Kidney (tissue), 14 donors: ENCODE data around the gene FRAT2. TPM values are rescaled to one million over a fixed set of nuclear protein-coding genes. Genes with fewer than 3 reads are reported as not detected.

ENCODE experiments used
- DNase-seq, 5 donors: peaks; one replicate each; pipeline ENCODE4 v3.0.0-alpha.2; 2013 to 2020
- FAIRE-seq: peaks from 2 replicates; lab custom pipeline; 2012; peaks lifted over from hg19 to GRCh38; lab: Jason Lieb, UNC
- H3K27ac ChIP-seq, 2 donors: one replicate each; pipeline ENCODE4 v1.7.0; 2013; ENCODE audit warnings: low read depth in 2 of 2, low read length in 2 of 2, inconsistent platforms in 1 of 2
- H3K27me3 ChIP-seq: one replicate; pipeline ENCODE4 v1.7.1; 2013; ENCODE audit warnings: low read length, inconsistent platforms; ENCODE audit not compliant: control insufficient read depth, insufficient read depth
- H3K36me3 ChIP-seq, 3 donors: one replicate each; pipeline versions ENCODE4 v1.7.0 to v1.7.1; 2013; ENCODE audit warnings: low read length in 3 of 3, control low read depth in 1 of 3, inconsistent platforms in 1 of 3; ENCODE audit not compliant: insufficient read depth in 3 of 3, control insufficient read depth in 2 of 3
- H3K4me1 ChIP-seq, 3 donors: one replicate each; pipeline versions ENCODE4 v1.7.0 to v1.7.1; 2013; ENCODE audit warnings: low read length in 3 of 3, inconsistent platforms in 1 of 3, low read depth in 1 of 3; ENCODE audit not compliant: control insufficient read depth in 2 of 3, insufficient read depth in 2 of 3
- H3K4me3 ChIP-seq, 3 donors: one replicate each; pipeline versions ENCODE4 v1.7.0 to v1.8.1; 2013; ENCODE audit warnings: low read length in 3 of 3, control low read depth in 1 of 3, inconsistent platforms in 1 of 3
- H3K9ac ChIP-seq, 3 donors: one replicate each; pipeline versions ENCODE4 v1.7.0 to v1.7.1; 2013; ENCODE audit warnings: low read length in 3 of 3, control low read depth in 1 of 3, inconsistent platforms in 1 of 3
- H3K9me3 ChIP-seq, 3 donors: one replicate each; pipeline versions ENCODE4 v1.7.0 to v1.7.1; 2013; ENCODE audit warnings: low read length in 3 of 3, control low read depth in 1 of 3, inconsistent platforms in 1 of 3; ENCODE audit not compliant: control insufficient read depth in 2 of 3, insufficient read depth in 1 of 3
- CTCF ChIP-seq: IDR thresholded peaks from 3 replicates; pipeline ENCODE4 v1.5.1; 2012; ENCODE audit warnings: mild to moderate bottlenecking, moderate library complexity, borderline replicate concordance; ENCODE audit not compliant: insufficient read depth; ENCODE audit errors: extremely low read depth
- intact Hi-C: fragments of 100-400 bp; cut with DNase I; formaldehyde crosslinking; loops from one replicate; pipeline ENCODE4 v1.11.1; 2022
- polyA plus RNA-seq: library from polyadenylated mRNA; stranded (reverse); fragments of 350-450 nt; fragmentation: Illumina TruSeq; extraction: RNeasy Lipid Tissue Mini Kit (QIAGEN cat#74804); gene quantifications from one replicate; pipeline ENCODE4 v1.2.3, GENCODE V29; 2014; ENCODE audit warnings: low read depth, low replicate concordance; ENCODE audit not compliant: insufficient read depth
- total RNA-seq: library from RNA; stranded (reverse); fragmentation: NEBNext Ultra II Directional; extraction: Animal tissue kit (Norgen Biotek cat#: 25700); gene quantifications from one replicate; pipeline ENCODE4 v1.2.1, GENCODE V29; 2021
- donor health status: control.
- donor health status: control.
- donor health status: control.
- donor health status: control.
- donor health status: control.
- donor health status: DM: yes; HTN: yes; CAD: no.
- donor health status: Normal renal cell carcinoma (clear cell type).

FRAT2 gene
- total and polyA plus RNA-seq, 2 donors from 2014 or later: 5.4 to 16.8 TPM

DNA sequence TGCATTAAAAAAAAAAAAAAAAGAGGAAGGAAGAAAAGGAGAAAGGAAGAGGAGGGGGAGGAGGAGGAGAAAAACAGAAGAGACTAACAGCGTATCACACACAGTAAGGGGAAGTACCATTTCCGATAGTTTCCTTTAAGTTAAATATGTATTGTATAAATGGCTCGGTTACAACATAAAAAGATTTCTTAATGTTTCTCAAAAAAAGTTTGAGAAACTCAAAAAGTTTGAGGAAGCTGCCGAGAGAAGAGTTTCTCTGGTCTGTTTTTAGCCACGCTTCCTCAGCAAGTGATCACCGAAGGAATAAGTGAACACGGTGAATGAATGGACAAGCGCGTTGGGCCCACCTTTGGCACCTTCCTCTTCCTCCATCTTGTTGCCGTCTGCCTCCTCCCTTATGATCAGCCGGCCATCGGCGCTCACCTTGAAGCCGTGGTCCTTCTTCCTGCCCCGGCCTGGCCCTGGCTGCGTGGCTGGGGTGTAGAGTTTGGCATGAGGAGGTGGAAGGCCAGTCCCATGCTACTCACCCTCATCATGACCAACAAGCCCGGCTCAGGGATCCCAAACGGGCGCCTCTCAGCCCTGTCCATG is 31.3 kb upstream of the FRAT2 start:
- TF ChIP-seq CTCF: no peak
- H3K4me1 ChIP-seq: no peaks in the 10 kb centered on the region
- no peak overlapping the region for H3K4me3 ChIP-seq
- intact Hi-C loops: no loop called here
- peaks cover 0 to 8% (median 4%) of the 10 kb centered on the region in 3 donors for H3K36me3 ChIP-seq
- H3K9ac ChIP-seq: no peak overlapping the region
- FAIRE-seq (no peak), DNase-seq (peak in 1 of 5 donors; percentile 11)
- H3K27ac ChIP-seq: no peak overlapping the region
- H3K9me3 ChIP-seq: no peaks in the 10 kb centered on the region
- H3K27me3 ChIP-seq: no peaks in the 10 kb centered on the region

- intact Hi-C loops: no loop called here
- no peak for TF ChIP-seq CTCF
- no peaks in the 10 kb centered on the region for H3K9me3 ChIP-seq
- H3K27ac ChIP-seq: no peak overlapping the region
- H3K9ac ChIP-seq: no peak overlapping the region
- no peak for FAIRE-seq
- no peaks in the 10 kb centered on the region for H3K27me3 ChIP-seq
- H3K4me1 ChIP-seq: no peaks in the 10 kb centered on the region
- no peak overlapping the region for H3K4me3 ChIP-seq
- peaks cover 0 to 5% (median 4%) of the 10 kb centered on the region in 3 donors for H3K36me3 ChIP-seq
- no peak for DNase-seq
Measured at GRCh38 chr10:97363071-97363470, 28.5 kb upstream of the FRAT2 start.

GRCh38 chr10:97362310-97363033 is 27.9 kb upstream of the FRAT2 start:
- Histone ChIP-seq H3K27ac (no peak overlapping the region), H3K27me3 (no peaks in the 10 kb centered on the region), H3K36me3 (peaks cover 0 to 5% (median 4%) of the 10 kb centered on the region in 3 donors), H3K9me3 (no peaks in the 10 kb centered on the region), H3K4me1 (no peaks in the 10 kb centered on the region), H3K4me3 (no peak overlapping the region), H3K9ac (no peak overlapping the region)
- no peak for TF ChIP-seq CTCF
- intact Hi-C loops: no loop called here
- DNase-seq (no peak), FAIRE-seq (no peak)
